ENCODE results near the gene IMMP2L.
"Not testable (repeated sequence)": the region's sequence is repeated elsewhere in the genome, so short reads cannot be mapped to it uniquely, and the experiment has no call there.

The IMMP2L gene

GRCh38 chr7:111459065-111459756 lies 103.1 kb downstream of the IMMP2L start:
- no peak for DNase-seq

- not testable (repeated sequence) for DNase-seq
Observed at GRCh38 chr7:111450705-111451104, 111.6 kb downstream of the IMMP2L start.

GRCh38 chr7:111447502-111447901 lies 114.8 kb downstream of the IMMP2L start:
- not testable (repeated sequence) for DNase-seq

- DNase-seq = no peak
Observed at GRCh38 chr7:111439977-111440376, 122.3 kb downstream of the IMMP2L start.

GRCh38 chr7:111438369-111439289 lies 123.7 kb downstream of the IMMP2L start:
- DNase-seq = no peak

- no peak for DNase-seq
Observed at GRCh38 chr7:111437736-111438135, 124.6 kb downstream of the IMMP2L start.

GRCh38 chr7:111436608-111437007 lies 125.7 kb downstream of the IMMP2L start:
- DNase-seq = no peak

- DNase-seq = no peak
Observed at GRCh38 chr7:111433426-111433825, 128.9 kb downstream of the IMMP2L start.

- no peak for DNase-seq
Observed at GRCh38 chr7:111429781-111430180, 132.5 kb downstream of the IMMP2L start.

- no peak for DNase-seq
Observed at GRCh38 chr7:111424768-111425167, 137.5 kb downstream of the IMMP2L start.

GRCh38 chr7:111414374-111414773 lies 147.9 kb downstream of the IMMP2L start:
- DNase-seq = no peak

- DNase-seq = no peak
Observed at GRCh38 chr7:111413739-111414138, 148.6 kb downstream of the IMMP2L start.

GRCh38 chr7:111410899-111411298 lies 151.4 kb downstream of the IMMP2L start:
- no peak for DNase-seq

- DNase-seq = no peak
Observed at GRCh38 chr7:111409714-111410422, 152.4 kb downstream of the IMMP2L start.

GRCh38 chr7:111408724-111409123 lies 153.6 kb downstream of the IMMP2L start:
- no peak for DNase-seq

- no peak for DNase-seq
Observed at GRCh38 chr7:111407258-111407657, 155.0 kb downstream of the IMMP2L start.

- no peak for DNase-seq
Observed at GRCh38 chr7:111405621-111406020, 156.7 kb downstream of the IMMP2L start.

GRCh38 chr7:111401516-111401915 lies 160.8 kb downstream of the IMMP2L start:
- no peak for DNase-seq

- DNase-seq = no peak
Observed at GRCh38 chr7:111400088-111400487, 162.2 kb downstream of the IMMP2L start.

GRCh38 chr7:111394891-111395290 lies 167.4 kb downstream of the IMMP2L start:
- DNase-seq = peak; percentile 18

GRCh38 chr7:111393011-111393754 lies 169.1 kb downstream of the IMMP2L start:
- no peak for DNase-seq

GRCh38 chr7:111392294-111392693 lies 170.0 kb downstream of the IMMP2L start:
- no peak for DNase-seq

GRCh38 chr7:111390000-111390399 lies 172.3 kb downstream of the IMMP2L start:
- DNase-seq = no peak
